Measurements from ENCODE around the gene CTU1.

DNA sequence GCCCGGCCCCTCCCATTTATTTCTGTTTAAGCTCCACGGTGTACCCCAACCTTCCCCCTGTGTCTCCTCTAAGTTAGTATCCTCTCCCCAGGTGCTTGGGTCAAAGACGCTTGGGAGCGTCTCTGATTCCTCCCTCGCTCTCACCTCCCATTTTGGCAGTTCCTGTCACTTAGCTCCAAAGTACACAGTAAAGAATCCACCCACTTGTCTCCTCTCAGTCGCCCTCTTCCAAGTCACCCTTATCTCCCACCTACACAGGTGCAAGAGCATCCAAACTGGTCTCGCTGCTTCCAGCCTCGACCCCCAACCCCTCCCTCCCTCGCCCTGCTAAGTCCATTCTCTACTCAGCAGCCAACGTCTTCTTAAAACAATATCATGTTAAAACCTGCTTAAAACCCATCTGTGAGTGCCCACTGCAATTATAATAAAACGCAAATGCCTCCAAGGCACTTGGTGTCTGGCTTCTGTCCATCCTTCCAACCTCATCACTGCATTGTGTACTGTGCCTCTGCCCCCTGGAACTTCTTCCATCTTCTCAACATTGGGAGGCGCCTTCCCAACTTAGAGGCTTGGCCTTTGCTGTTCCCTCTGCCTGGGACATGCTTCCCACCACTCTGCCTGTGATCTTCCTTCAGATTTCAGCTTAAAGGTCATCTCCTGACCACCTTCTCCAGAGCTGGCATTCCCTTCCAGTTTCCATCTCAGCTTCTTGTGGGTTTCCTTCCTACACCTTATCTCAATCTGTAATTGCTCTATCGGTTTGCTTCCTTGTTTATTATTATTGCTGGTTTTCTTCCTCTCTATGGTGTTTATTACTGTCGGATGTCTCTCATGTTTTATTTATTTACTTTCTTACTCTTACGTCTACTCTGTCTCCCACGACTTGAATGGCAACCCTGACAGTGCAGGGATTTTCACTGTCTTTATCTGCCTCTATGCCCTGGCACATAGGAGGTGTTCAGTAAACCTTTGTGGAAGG lies 16.0 kb downstream of the CTU1 start:
- TF ChIP-seq, protein P1, sequence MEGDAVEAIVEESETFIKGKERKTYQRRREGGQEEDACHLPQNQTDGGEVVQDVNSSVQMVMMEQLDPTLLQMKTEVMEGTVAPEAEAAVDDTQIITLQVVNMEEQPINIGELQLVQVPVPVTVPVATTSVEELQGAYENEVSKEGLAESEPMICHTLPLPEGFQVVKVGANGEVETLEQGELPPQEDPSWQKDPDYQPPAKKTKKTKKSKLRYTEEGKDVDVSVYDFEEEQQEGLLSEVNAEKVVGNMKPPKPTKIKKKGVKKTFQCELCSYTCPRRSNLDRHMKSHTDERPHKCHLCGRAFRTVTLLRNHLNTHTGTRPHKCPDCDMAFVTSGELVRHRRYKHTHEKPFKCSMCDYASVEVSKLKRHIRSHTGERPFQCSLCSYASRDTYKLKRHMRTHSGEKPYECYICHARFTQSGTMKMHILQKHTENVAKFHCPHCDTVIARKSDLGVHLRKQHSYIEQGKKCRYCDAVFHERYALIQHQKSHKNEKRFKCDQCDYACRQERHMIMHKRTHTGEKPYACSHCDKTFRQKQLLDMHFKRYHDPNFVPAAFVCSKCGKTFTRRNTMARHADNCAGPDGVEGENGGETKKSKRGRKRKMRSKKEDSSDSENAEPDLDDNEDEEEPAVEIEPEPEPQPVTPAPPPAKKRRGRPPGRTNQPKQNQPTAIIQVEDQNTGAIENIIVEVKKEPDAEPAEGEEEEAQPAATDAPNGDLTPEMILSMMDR (conservative IDR thresholded peaks at IDR 0.05; ENCODE audit: low read length): no peak
- TF ChIP-seq EZH2phosphoT487 (IDR thresholded peaks at IDR 0.05; ENCODE audit: borderline replicate concordance, low read depth, low read length): no peak
